Astrocyte of the cerebellum (primary cell): Measurements from ENCODE around the gene CNTNAP2.
"Not testable (repeated sequence)": the region's sequence is repeated elsewhere in the genome, so short reads cannot be mapped to it uniquely, and the experiment has no call there.

ENCODE experiments used
- DNase-seq: peaks from one replicate; pipeline ENCODE4 v3.0.0-alpha.2; 2011; ENCODE audit warnings: low read depth
- H3K4me3 ChIP-seq: 2 replicates; pipeline ENCODE4 v1.5.1; 2011; ENCODE audit warnings: mild to moderate bottlenecking, low read depth, low read length, moderate library complexity
- in situ Hi-C: cut with HindIII; loops from 2 replicates; pipeline ENCODE4 v1.10.0; 2017; ENCODE audit warnings: low sequenced_read_pairs
- TF ChIP-seq, protein P1 (sequence below): IDR thresholded peaks from 2 replicates; pipeline ENCODE4 v1.5.1; 2012; ENCODE audit warnings: low read length, low read depth, moderate library complexity, mild to moderate bottlenecking; ENCODE audit errors: missing control alignments

Gene CNTNAP2

DNA sequence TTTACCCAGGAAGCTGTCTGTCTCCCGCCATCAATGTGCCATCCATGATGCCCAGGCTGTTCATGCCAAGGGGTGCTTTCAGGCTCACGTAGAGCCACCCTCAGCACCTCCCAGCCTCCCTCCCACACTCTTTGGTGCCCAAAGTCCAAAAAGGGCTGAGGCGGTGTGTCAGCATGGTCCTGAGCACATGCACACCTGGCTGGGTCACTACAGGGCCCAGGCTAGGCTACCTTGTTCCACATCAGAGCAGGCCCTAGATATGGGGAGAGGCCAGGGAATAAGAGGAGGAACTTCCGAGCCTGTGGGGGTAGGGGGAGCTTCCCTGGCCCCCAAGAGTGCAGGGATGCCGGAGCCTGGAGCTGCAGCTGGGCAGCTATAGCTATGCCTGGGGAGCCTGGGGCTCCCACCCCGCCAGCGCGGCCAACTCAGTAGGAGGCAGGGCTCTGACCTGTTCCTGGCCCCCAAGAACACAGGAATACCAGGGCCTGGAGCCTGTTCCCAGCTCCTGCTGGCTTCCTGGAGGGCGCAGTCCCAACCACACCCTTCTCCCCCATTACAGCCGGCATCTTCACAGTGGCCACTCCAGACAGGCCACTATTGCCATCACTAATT is 2340.8 kb downstream of the CNTNAP2 start:
- TF ChIP-seq, protein P1, sequence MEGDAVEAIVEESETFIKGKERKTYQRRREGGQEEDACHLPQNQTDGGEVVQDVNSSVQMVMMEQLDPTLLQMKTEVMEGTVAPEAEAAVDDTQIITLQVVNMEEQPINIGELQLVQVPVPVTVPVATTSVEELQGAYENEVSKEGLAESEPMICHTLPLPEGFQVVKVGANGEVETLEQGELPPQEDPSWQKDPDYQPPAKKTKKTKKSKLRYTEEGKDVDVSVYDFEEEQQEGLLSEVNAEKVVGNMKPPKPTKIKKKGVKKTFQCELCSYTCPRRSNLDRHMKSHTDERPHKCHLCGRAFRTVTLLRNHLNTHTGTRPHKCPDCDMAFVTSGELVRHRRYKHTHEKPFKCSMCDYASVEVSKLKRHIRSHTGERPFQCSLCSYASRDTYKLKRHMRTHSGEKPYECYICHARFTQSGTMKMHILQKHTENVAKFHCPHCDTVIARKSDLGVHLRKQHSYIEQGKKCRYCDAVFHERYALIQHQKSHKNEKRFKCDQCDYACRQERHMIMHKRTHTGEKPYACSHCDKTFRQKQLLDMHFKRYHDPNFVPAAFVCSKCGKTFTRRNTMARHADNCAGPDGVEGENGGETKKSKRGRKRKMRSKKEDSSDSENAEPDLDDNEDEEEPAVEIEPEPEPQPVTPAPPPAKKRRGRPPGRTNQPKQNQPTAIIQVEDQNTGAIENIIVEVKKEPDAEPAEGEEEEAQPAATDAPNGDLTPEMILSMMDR: no peak
- H3K4me3 ChIP-seq: no peak overlapping the region
- DNase-seq: no peak
- in situ Hi-C loops: no loop called here

DNA sequence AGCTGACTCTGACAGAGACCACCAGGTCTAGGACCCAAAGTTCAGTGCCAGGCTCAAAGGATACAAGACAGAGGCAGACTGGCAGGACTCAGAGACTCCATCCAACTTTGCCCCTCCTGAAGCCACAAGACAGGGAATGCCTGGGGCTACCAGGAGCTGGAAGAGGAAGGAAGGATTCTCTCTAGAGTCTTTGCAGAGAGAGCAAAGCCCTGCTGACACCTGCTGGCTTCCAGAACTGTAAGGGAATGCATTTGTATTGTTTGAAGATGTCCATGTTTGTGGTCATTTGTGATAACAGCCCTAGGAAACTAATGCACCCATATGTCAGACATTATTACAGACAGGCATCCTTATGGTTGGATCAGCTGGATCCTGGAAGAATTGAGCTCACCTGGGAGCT is 2341.7 kb downstream of the CNTNAP2 start:
- in situ Hi-C loops: no loop called here
- DNase-seq: no peak
- TF ChIP-seq, protein P1: no peak

GRCh38 chr7:148461392-148462179 is 2345.0 kb downstream of the CNTNAP2 start:
- H3K4me3 ChIP-seq: no peak overlapping the region
- DNase-seq: no peak
- TF ChIP-seq, protein P1: no peak
- in situ Hi-C loops: no loop called here

More for the DNA sequence above, 2341.7 kb downstream of the CNTNAP2 start:
- H3K4me3 ChIP-seq: no peak overlapping the region

- H3K4me3 ChIP-seq, in situ Hi-C loops, DNase-seq: not testable (repeated sequence)
Measured at GRCh38 chr7:148462774-148463173, 2346.2 kb downstream of the CNTNAP2 start.

DNA sequence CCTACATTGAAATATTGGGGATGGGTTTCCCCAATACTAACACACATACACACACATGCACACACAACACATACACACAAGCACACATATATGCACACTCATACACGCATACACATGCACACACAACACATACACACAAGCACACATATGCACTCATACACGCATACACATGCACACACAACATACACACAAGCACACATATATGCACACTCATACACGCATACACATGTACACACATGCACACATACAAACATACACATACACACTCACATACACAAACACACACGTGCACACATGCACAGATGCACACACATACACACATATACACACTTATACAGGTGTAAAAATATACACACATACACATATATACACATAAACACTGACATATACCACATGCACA is 2346.6 kb downstream of the CNTNAP2 start:
- TF ChIP-seq, protein P1: no peak
- no peak for DNase-seq
- in situ Hi-C loops: no loop called here

DNA sequence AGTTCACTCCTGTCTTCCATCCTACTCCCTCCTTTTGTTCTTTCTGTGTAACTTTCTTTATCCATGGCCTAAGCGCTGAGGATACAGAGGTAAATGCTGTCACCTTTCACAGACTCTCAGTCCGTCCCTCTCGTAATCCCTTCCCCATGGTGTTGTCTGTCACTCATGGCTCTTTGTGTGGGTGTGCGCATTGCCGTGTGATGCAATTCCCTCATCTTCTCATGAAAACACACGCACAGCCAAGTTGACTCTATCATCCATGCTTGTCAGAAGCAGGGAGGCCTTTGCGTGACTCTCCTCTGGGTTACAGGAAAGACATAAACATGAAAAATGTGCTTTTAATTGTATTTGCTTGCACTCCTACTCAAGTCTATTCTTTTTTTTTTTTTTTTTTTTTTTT is 2348.3 kb downstream of the CNTNAP2 start:
- H3K4me3 ChIP-seq: no peak overlapping the region
- DNase-seq: no peak
- TF ChIP-seq, protein P1: no peak
- in situ Hi-C loops: no loop called here

More for the DNA sequence above, 2346.6 kb downstream of the CNTNAP2 start:
- no peak overlapping the region for H3K4me3 ChIP-seq

DNA sequence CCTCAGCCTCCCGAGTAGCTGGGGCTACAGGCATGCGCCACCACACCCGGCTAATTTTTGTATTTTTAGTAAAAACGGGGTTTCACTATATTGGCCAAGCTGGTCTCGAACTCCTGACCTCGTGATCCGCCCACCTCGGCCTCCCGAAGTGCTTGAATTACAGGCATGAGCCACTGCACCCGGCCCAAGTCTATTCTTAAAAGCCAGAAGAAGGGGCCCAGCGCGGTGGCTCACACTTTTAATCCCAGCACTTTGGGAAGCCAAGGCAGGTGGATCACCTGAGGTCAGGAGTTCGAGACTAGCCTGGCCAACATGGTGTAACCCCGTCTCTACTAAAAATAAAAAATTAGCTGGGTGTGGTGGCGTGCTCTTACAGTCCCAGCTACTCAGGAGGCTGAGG is 2348.8 kb downstream of the CNTNAP2 start:
- H3K4me3 ChIP-seq, in situ Hi-C loops, DNase-seq: not testable (repeated sequence)
